ENCODE measurements around the gene KCND2.

The KCND2 gene

GRCh38 chr7:120611975-120612374 lies 339.0 kb downstream of the KCND2 start:
- H3K4me3 ChIP-seq (ENCODE audit: low read depth, low read length), result no peak overlapping the region
- no peaks in the 10 kb centered on the region for H3K27me3 ChIP-seq (ENCODE audit: control insufficient read depth, insufficient read depth, low read length)
- H3K4me1 ChIP-seq (ENCODE audit: control insufficient read depth, insufficient read depth, low read length), result no peaks in the 10 kb centered on the region
- H3K36me3 ChIP-seq (ENCODE audit: control insufficient read depth, insufficient read depth, low read length), result no peaks in the 10 kb centered on the region
- no peaks in the 10 kb centered on the region for H3K9me3 ChIP-seq (ENCODE audit: control insufficient read depth, insufficient read depth, low read length)
- H3K9ac ChIP-seq (ENCODE audit: low read depth, low read length), result no peak overlapping the region

GRCh38 chr7:120615703-120616102 lies 342.7 kb downstream of the KCND2 start:
- Histone ChIP-seq H3K4me3 (ENCODE audit: low read depth, low read length) (no peak overlapping the region), H3K27me3 (ENCODE audit: control insufficient read depth, insufficient read depth, low read length) (no peaks in the 10 kb centered on the region), H3K36me3 (ENCODE audit: control insufficient read depth, insufficient read depth, low read length) (no peaks in the 10 kb centered on the region), H3K4me1 (ENCODE audit: control insufficient read depth, insufficient read depth, low read length) (no peaks in the 10 kb centered on the region), H3K9ac (ENCODE audit: low read depth, low read length) (no peak overlapping the region), H3K9me3 (ENCODE audit: control insufficient read depth, insufficient read depth, low read length) (no peaks in the 10 kb centered on the region)

GRCh38 chr7:120617275-120617674 lies 344.3 kb downstream of the KCND2 start:
- Histone ChIP-seq H3K9ac (ENCODE audit: low read depth, low read length) (no peak overlapping the region), H3K4me3 (ENCODE audit: low read depth, low read length) (no peak overlapping the region), H3K9me3 (ENCODE audit: control insufficient read depth, insufficient read depth, low read length) (no peaks in the 10 kb centered on the region), H3K27me3 (ENCODE audit: control insufficient read depth, insufficient read depth, low read length) (no peaks in the 10 kb centered on the region), H3K36me3 (ENCODE audit: control insufficient read depth, insufficient read depth, low read length) (no peaks in the 10 kb centered on the region), H3K4me1 (ENCODE audit: control insufficient read depth, insufficient read depth, low read length) (no peaks in the 10 kb centered on the region)

GRCh38 chr7:120628251-120628650 lies 355.3 kb downstream of the KCND2 start:
- H3K9me3 ChIP-seq (ENCODE audit: control insufficient read depth, insufficient read depth, low read length), result no peaks in the 10 kb centered on the region
- no peaks in the 10 kb centered on the region for H3K27me3 ChIP-seq (ENCODE audit: control insufficient read depth, insufficient read depth, low read length)
- no peak overlapping the region for H3K9ac ChIP-seq (ENCODE audit: low read depth, low read length)
- H3K36me3 ChIP-seq (ENCODE audit: control insufficient read depth, insufficient read depth, low read length), result no peaks in the 10 kb centered on the region
- H3K4me3 ChIP-seq (ENCODE audit: low read depth, low read length), result no peak overlapping the region
- no peaks in the 10 kb centered on the region for H3K4me1 ChIP-seq (ENCODE audit: control insufficient read depth, insufficient read depth, low read length)

- H3K27me3 ChIP-seq (ENCODE audit: control insufficient read depth, insufficient read depth, low read length), result no peaks in the 10 kb centered on the region
- no peak overlapping the region for H3K4me3 ChIP-seq (ENCODE audit: low read depth, low read length)
Observed at GRCh38 chr7:120639884-120640283, 366.9 kb downstream of the KCND2 start.

GRCh38 chr7:120645966-120646365 lies 373.0 kb downstream of the KCND2 start:
- Histone ChIP-seq H3K9me3 (ENCODE audit: control insufficient read depth, insufficient read depth, low read length) (no peaks in the 10 kb centered on the region), H3K4me1 (ENCODE audit: control insufficient read depth, insufficient read depth, low read length) (no peaks in the 10 kb centered on the region), H3K27me3 (ENCODE audit: control insufficient read depth, insufficient read depth, low read length) (no peaks in the 10 kb centered on the region), H3K9ac (ENCODE audit: low read depth, low read length) (no peak overlapping the region), H3K36me3 (ENCODE audit: control insufficient read depth, insufficient read depth, low read length) (no peaks in the 10 kb centered on the region), H3K4me3 (ENCODE audit: low read depth, low read length) (no peak overlapping the region)

More at GRCh38 chr7:120639884-120640283, 366.9 kb downstream of the KCND2 start:
- Histone ChIP-seq H3K4me1 (ENCODE audit: control insufficient read depth, insufficient read depth, low read length) (no peaks in the 10 kb centered on the region), H3K9ac (ENCODE audit: low read depth, low read length) (no peak overlapping the region), H3K9me3 (ENCODE audit: control insufficient read depth, insufficient read depth, low read length) (no peaks in the 10 kb centered on the region), H3K36me3 (ENCODE audit: control insufficient read depth, insufficient read depth, low read length) (no peaks in the 10 kb centered on the region)

- no peak overlapping the region for H3K9ac ChIP-seq (ENCODE audit: low read depth, low read length)
- H3K4me3 ChIP-seq (ENCODE audit: low read depth, low read length), result no peak overlapping the region
- no peaks in the 10 kb centered on the region for H3K4me1 ChIP-seq (ENCODE audit: control insufficient read depth, insufficient read depth, low read length)
- H3K9me3 ChIP-seq (ENCODE audit: control insufficient read depth, insufficient read depth, low read length), result no peaks in the 10 kb centered on the region
- H3K36me3 ChIP-seq (ENCODE audit: control insufficient read depth, insufficient read depth, low read length), result no peaks in the 10 kb centered on the region
- H3K27me3 ChIP-seq (ENCODE audit: control insufficient read depth, insufficient read depth, low read length), result no peaks in the 10 kb centered on the region
Observed at GRCh38 chr7:120654241-120654640, 381.3 kb downstream of the KCND2 start.

GRCh38 chr7:120658516-120658915 lies 385.5 kb downstream of the KCND2 start:
- Histone ChIP-seq H3K4me1 (ENCODE audit: control insufficient read depth, insufficient read depth, low read length) (no peaks in the 10 kb centered on the region), H3K36me3 (ENCODE audit: control insufficient read depth, insufficient read depth, low read length) (no peaks in the 10 kb centered on the region), H3K27me3 (ENCODE audit: control insufficient read depth, insufficient read depth, low read length) (no peaks in the 10 kb centered on the region), H3K9ac (ENCODE audit: low read depth, low read length) (no peak overlapping the region), H3K4me3 (ENCODE audit: low read depth, low read length) (no peak overlapping the region), H3K9me3 (ENCODE audit: control insufficient read depth, insufficient read depth, low read length) (no peaks in the 10 kb centered on the region)

- no peaks in the 10 kb centered on the region for H3K4me1 ChIP-seq (ENCODE audit: control insufficient read depth, insufficient read depth, low read length)
- H3K36me3 ChIP-seq (ENCODE audit: control insufficient read depth, insufficient read depth, low read length), result no peaks in the 10 kb centered on the region
- H3K9me3 ChIP-seq (ENCODE audit: control insufficient read depth, insufficient read depth, low read length), result no peaks in the 10 kb centered on the region
- H3K4me3 ChIP-seq (ENCODE audit: low read depth, low read length), result no peak overlapping the region
- H3K27me3 ChIP-seq (ENCODE audit: control insufficient read depth, insufficient read depth, low read length), result no peaks in the 10 kb centered on the region
- H3K9ac ChIP-seq (ENCODE audit: low read depth, low read length), result no peak overlapping the region
Observed at GRCh38 chr7:120662291-120662690, 389.3 kb downstream of the KCND2 start.

- Histone ChIP-seq H3K36me3 (ENCODE audit: control insufficient read depth, insufficient read depth, low read length) (no peaks in the 10 kb centered on the region), H3K9me3 (ENCODE audit: control insufficient read depth, insufficient read depth, low read length) (no peaks in the 10 kb centered on the region), H3K27me3 (ENCODE audit: control insufficient read depth, insufficient read depth, low read length) (no peaks in the 10 kb centered on the region), H3K4me1 (ENCODE audit: control insufficient read depth, insufficient read depth, low read length) (no peaks in the 10 kb centered on the region), H3K4me3 (ENCODE audit: low read depth, low read length) (no peak overlapping the region), H3K9ac (ENCODE audit: low read depth, low read length) (no peak overlapping the region)
Observed at GRCh38 chr7:120665068-120665467, 392.1 kb downstream of the KCND2 start.

GRCh38 chr7:120675076-120675475 lies 402.1 kb downstream of the KCND2 start:
- H3K36me3 ChIP-seq (ENCODE audit: control insufficient read depth, insufficient read depth, low read length), result no peaks in the 10 kb centered on the region
- no peaks in the 10 kb centered on the region for H3K9me3 ChIP-seq (ENCODE audit: control insufficient read depth, insufficient read depth, low read length)
- no peaks in the 10 kb centered on the region for H3K27me3 ChIP-seq (ENCODE audit: control insufficient read depth, insufficient read depth, low read length)
- no peak overlapping the region for H3K4me3 ChIP-seq (ENCODE audit: low read depth, low read length)
- no peak overlapping the region for H3K9ac ChIP-seq (ENCODE audit: low read depth, low read length)
- no peaks in the 10 kb centered on the region for H3K4me1 ChIP-seq (ENCODE audit: control insufficient read depth, insufficient read depth, low read length)

GRCh38 chr7:120677535-120677934 lies 404.6 kb downstream of the KCND2 start:
- H3K27me3 ChIP-seq (ENCODE audit: control insufficient read depth, insufficient read depth, low read length), result no peaks in the 10 kb centered on the region
- no peaks in the 10 kb centered on the region for H3K36me3 ChIP-seq (ENCODE audit: control insufficient read depth, insufficient read depth, low read length)
- H3K9ac ChIP-seq (ENCODE audit: low read depth, low read length), result no peak overlapping the region
- H3K4me1 ChIP-seq (ENCODE audit: control insufficient read depth, insufficient read depth, low read length), result no peaks in the 10 kb centered on the region
- H3K9me3 ChIP-seq (ENCODE audit: control insufficient read depth, insufficient read depth, low read length), result no peaks in the 10 kb centered on the region
- H3K4me3 ChIP-seq (ENCODE audit: low read depth, low read length), result no peak overlapping the region

GRCh38 chr7:120680985-120681384 lies 408.0 kb downstream of the KCND2 start:
- H3K4me3 ChIP-seq (ENCODE audit: low read depth, low read length), result no peak overlapping the region
- no peak overlapping the region for H3K9ac ChIP-seq (ENCODE audit: low read depth, low read length)
- no peaks in the 10 kb centered on the region for H3K9me3 ChIP-seq (ENCODE audit: control insufficient read depth, insufficient read depth, low read length)
- peaks cover 3% of the 10 kb centered on the region for H3K4me1 ChIP-seq (ENCODE audit: control insufficient read depth, insufficient read depth, low read length)
- H3K27me3 ChIP-seq (ENCODE audit: control insufficient read depth, insufficient read depth, low read length), result no peaks in the 10 kb centered on the region
- no peaks in the 10 kb centered on the region for H3K36me3 ChIP-seq (ENCODE audit: control insufficient read depth, insufficient read depth, low read length)

Measured in iPS-15b (cell line).